ENCODE results near the gene ADA. TPM values are rescaled to one million over a fixed set of nuclear protein-coding genes. Genes with fewer than 3 reads are reported as not detected.

The ADA gene
- total RNA-seq, 4 donors from 2014 or later: 2.6 to 5.4 (median 2.9) TPM

DNA sequence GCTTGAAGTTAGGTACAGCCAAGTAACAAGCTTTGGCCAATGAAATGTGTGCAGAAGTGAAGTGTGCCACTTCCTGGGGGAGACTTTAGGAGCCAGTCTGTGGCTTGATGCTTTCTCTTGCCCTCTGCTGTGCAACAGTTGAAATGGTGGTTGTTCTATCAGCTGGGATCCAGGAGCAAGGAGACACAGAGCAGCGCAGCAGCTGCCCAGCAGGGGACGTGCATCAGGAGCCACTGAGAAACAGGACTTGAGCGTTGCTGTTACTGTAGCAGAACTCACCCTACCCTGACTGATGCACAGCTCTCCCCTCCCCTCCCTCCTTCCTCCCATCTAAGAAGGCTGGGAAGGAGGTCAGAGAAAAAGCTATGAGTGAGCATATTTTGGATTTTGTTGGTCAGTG is 44.8 kb upstream of the ADA start:
- Histone ChIP-seq H3K4me3 (no peak overlapping the region), H3K27ac (peak overlapping the region in 2 of 4 donors; percentile 12 to 48), H3K36me3 (no peaks in the 10 kb centered on the region), H3K9me3 (no peaks in the 10 kb centered on the region), H3K27me3 (no peaks in the 10 kb centered on the region), H3K4me1 (peaks cover 0 to 11% (median 0%) of the 10 kb centered on the region in 4 donors)
- DNase-seq: no peak
- in situ Hi-C loops (cut with MboI; ENCODE audit: low pct_ligation_motif_present in 1 of 4, low pct_unique_long_range_greater_than_20kb in 1 of 4, low sequenced_read_pairs in 3 of 4) (loop anchor here in 1 of 4 donors (25.0 kb wide), 1 partner anchor 166 kb away; no protein-coding TSS in a partner anchor), intact Hi-C loops (cut with DNase I; ENCODE audit: low total_unique reads) (no loop called here)
- WGBS, 2 donors (ENCODE audit: low coverage in 1 of 2): 65% methylated on average over 3 of the region's 3 CpGs; no CpG with 5 or more reads in 1 of the 2 donors
- TF ChIP-seq POLR2A (IDR thresholded peaks at IDR 0.05) (no peak), EP300 (IDR thresholded peaks at IDR 0.05; ENCODE audit: low read depth) (no peak), POLR2AphosphoS5 (IDR thresholded peaks at IDR 0.05) (no peak)
- TF ChIP-seq, protein P1, sequence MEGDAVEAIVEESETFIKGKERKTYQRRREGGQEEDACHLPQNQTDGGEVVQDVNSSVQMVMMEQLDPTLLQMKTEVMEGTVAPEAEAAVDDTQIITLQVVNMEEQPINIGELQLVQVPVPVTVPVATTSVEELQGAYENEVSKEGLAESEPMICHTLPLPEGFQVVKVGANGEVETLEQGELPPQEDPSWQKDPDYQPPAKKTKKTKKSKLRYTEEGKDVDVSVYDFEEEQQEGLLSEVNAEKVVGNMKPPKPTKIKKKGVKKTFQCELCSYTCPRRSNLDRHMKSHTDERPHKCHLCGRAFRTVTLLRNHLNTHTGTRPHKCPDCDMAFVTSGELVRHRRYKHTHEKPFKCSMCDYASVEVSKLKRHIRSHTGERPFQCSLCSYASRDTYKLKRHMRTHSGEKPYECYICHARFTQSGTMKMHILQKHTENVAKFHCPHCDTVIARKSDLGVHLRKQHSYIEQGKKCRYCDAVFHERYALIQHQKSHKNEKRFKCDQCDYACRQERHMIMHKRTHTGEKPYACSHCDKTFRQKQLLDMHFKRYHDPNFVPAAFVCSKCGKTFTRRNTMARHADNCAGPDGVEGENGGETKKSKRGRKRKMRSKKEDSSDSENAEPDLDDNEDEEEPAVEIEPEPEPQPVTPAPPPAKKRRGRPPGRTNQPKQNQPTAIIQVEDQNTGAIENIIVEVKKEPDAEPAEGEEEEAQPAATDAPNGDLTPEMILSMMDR (IDR thresholded peaks at IDR 0.05): no peak

DNA sequence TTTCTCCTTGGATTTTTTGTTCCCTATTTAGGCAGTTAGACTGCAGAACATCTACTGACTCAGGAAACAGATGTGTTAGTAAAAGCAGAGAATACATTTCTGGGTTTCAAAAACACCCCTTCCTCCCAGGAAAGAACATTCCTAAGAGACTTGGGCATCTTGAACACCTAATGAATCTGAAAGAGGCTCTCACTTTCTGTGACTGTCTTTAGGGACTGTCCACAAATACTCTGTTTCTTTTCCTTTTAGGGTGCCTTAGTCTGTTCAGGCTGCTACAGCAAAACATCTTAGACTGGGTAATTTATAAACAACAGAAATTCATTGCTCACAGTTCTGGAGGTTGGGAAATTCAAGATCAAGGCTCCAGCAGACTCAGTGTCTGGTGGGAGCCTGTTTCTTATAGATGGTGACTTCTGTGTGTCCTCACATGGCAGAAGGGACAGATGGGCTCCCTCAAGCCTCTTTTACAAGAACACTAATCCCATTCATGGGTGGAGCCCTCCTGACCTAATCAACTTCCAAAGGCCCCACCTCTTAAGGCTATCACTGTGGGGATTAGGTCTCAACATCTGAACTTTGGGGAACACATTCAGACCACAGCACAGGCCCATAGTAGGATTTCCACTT is 44.3 kb upstream of the ADA start:
- no peaks in the 10 kb centered on the region for H3K27me3 ChIP-seq
- H3K27ac ChIP-seq: peak overlapping the region in 2 of 4 donors; percentile 21 to 48
- H3K4me1 ChIP-seq: peaks cover 0 to 11% (median 0%) of the 10 kb centered on the region in 4 donors
- no peaks in the 10 kb centered on the region for H3K9me3 ChIP-seq
- no peak for DNase-seq
- TF ChIP-seq POLR2AphosphoS5 (IDR thresholded peaks at IDR 0.05) (no peak), EP300 (IDR thresholded peaks at IDR 0.05; ENCODE audit: low read depth) (no peak)
- H3K4me3 ChIP-seq: no peak overlapping the region
- H3K36me3 ChIP-seq: no peaks in the 10 kb centered on the region
- in situ Hi-C loops (cut with MboI; ENCODE audit: low pct_ligation_motif_present in 1 of 4, low pct_unique_long_range_greater_than_20kb in 1 of 4, low sequenced_read_pairs in 3 of 4): loop anchor here in 1 of 4 donors (25.0 kb wide), 1 partner anchor 167 kb away; no protein-coding TSS in a partner anchor
- intact Hi-C loops (cut with DNase I; ENCODE audit: low total_unique reads): no loop called here

DNA sequence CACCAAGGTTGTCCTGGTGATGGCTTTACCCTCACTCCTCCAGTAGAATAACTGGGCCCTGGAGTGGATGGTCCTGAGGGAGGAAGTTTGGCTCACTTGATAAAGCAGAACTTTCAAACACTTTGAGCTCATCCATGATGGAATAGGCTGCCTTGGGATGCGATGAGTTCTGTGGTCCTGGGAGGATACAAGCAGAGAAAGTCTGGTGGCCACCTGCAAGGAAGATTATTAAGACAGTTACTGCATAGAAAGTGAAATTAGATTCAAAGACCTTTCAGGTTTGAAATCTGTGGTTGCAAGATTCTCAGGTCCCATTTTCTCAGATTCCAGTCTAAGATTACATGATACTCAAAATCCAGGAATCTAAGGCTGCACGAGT is 43.8 kb upstream of the ADA start:
- no peak overlapping the region for H3K4me3 ChIP-seq
- no peaks in the 10 kb centered on the region for H3K27me3 ChIP-seq
- H3K27ac ChIP-seq: peak overlapping the region in 2 of 4 donors; percentile 21 to 48
- no peaks in the 10 kb centered on the region for H3K9me3 ChIP-seq
- no peaks in the 10 kb centered on the region for H3K36me3 ChIP-seq
- DNase-seq: no peak
- peaks cover 0 to 11% (median 0%) of the 10 kb centered on the region in 4 donors for H3K4me1 ChIP-seq
- in situ Hi-C loops (cut with MboI; ENCODE audit: low pct_ligation_motif_present in 1 of 4, low pct_unique_long_range_greater_than_20kb in 1 of 4, low sequenced_read_pairs in 3 of 4): loop anchor here in 1 of 4 donors (25.0 kb wide), 1 partner anchor 167 kb away; no protein-coding TSS in a partner anchor
- TF ChIP-seq POLR2A (IDR thresholded peaks at IDR 0.05): no peak
- no peak for TF ChIP-seq EP300 (IDR thresholded peaks at IDR 0.05; ENCODE audit: low read depth)
- TF ChIP-seq, protein P1 (IDR thresholded peaks at IDR 0.05): no peak
- no peak for TF ChIP-seq POLR2AphosphoS5 (IDR thresholded peaks at IDR 0.05)
- intact Hi-C loops (cut with DNase I; ENCODE audit: low total_unique reads): no loop called here
- WGBS, 2 donors (ENCODE audit: low coverage in 1 of 2): 56 to 57% methylated on average over 1 to 2 of the region's 2 CpGs

DNA sequence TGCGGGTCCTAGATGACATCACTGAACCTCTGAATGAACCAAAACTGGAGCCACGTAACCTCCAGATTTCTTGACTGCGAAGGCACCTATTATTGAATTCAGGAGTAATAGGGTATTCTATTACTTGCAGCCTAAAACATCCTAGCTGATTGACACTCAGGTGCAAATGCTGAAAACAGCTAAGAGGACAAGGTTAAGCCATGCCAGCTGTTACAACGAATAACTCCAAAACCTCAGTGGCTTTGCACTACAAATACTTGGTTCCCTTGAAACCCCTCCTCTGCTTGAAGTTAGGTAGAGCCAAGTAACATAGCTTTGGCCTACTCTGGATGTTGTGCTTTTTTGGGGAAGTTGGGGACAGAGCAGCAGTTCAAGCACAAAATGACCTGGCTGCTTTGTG is 42.7 kb upstream of the ADA start:
- Histone ChIP-seq H3K4me1 (peaks cover 0 to 11% (median 0%) of the 10 kb centered on the region in 4 donors), H3K27me3 (no peaks in the 10 kb centered on the region), H3K4me3 (no peak overlapping the region), H3K27ac (no peak overlapping the region), H3K9me3 (no peaks in the 10 kb centered on the region), H3K36me3 (no peaks in the 10 kb centered on the region)
- intact Hi-C loops (cut with DNase I; ENCODE audit: low total_unique reads) (no loop called here), in situ Hi-C loops (cut with MboI; ENCODE audit: low pct_ligation_motif_present in 1 of 4, low pct_unique_long_range_greater_than_20kb in 1 of 4, low sequenced_read_pairs in 3 of 4) (loop anchor here in 1 of 4 donors (25.0 kb wide), 1 partner anchor 168 kb away; no protein-coding TSS in a partner anchor)
- DNase-seq: no peak
- TF ChIP-seq, protein P1 (IDR thresholded peaks at IDR 0.05): no peak
- TF ChIP-seq POLR2AphosphoS5 (IDR thresholded peaks at IDR 0.05) (no peak), EP300 (IDR thresholded peaks at IDR 0.05; ENCODE audit: low read depth) (no peak), POLR2A (IDR thresholded peaks at IDR 0.05) (no peak)
- WGBS, 2 donors (ENCODE audit: low coverage in 1 of 2): 96% methylated on average over 4 of the region's 4 CpGs; no CpG with 5 or more reads in 1 of the 2 donors
